ENCODE measurements around the gene SLC9A5.

SLC9A5 gene

DNA sequence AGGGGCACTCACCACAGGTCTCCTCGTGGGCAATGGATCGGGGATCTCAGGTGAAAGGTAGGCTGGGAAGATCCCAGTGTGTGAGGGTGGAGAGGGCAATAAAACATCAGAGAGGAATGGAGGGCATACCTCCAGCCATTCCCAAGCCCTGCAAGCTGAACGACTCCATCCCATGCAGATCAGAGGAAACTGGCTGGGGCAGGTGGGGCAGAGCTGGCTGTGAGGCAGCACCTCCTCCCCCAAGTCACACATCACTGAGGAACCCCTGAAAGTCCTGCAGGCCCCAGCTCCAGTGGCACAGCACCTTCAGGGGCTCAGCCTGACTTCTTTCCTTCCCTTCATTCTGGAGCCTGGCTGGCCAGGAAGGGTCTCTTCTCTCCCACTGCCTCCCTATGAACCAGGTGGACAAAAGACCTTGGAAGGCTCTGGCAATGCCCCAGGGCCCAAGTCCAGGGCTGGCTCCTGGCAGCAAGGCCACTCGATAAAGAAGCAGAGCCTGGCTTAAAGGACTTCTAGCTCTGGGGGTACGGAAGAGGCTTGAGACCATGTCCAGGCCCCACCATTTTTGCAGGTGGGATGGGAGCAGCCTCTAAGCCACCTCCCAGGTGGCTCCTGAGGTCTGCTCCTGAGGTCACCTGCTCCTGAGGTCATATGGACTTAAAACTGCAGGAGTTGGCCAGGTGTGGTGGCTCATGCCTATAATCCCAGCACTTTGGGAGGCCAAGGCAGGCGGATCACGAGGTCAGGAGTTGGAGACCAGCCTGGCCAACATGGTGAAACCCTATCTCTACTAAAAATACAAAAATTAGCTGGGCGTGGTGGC lies 35.4 kb upstream of the SLC9A5 start:
- no peak for FAIRE-seq

DNA sequence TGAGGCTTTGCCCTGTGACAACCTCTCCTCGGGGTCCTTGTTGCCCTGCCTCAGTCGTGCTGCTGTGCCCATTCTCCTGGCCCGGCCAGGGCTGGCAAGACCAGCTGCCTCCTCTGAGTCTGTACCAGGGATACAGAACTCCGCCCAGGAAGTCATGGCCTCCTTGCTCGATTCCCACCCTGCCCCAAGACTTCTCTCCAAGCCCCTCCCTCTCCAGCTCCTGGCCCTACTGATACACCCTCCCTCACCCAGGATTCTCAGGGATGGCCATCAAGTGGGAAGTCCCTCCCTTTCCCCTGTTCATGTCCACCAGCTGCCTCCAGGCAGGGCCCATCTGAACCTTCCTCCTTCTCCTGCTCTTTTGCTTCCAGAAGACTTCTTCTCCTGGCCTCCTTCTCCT lies 33.1 kb upstream of the SLC9A5 start:
- FAIRE-seq (no peak), DNase-seq (ENCODE audit: extremely low spot score, insufficient read length, low read depth) (no peak)

More for the DNA sequence above, 35.4 kb upstream of the SLC9A5 start:
- no peak for DNase-seq (ENCODE audit: extremely low spot score, insufficient read length, low read depth)

DNA sequence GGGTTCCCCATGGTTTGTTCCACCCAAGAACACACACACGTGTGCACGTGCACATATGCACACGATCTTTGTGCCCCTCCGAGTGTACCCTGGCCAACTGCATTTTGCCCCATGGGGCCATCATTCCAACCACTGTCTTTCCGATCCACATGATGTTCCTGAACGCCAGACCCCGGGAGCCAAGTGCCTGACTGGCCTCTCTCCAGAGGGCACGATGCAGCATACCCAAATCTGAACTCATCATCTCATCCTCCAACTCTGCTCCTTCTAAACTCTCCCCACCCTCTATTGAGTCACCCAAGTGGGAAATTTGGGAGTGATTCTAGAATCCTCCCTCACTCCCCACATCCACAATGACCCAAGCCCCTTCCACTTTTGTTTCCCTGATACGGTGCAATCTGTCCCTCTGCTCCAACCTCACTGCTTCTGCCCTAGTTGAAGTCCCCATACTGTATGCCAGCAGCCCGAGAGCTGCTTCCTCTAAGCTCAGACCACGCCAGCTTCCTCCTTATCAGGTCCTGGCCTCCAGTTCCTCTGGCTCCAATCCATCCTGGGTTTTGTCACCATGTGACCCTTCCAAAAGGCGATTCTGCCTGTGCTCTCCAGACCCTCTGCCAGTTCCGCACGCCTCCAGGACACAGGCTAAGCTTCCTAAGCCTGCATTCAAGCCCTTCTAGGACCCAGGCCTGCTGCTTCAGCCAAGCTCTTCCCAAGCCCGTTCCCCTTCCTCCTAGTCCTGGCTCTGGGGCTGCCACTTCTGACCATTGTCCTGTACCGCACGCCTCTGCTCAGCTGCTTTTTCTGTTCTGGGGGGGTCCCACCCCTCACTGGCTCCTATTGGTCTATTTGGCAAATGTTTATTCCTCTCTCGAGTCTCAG lies 31.9 kb upstream of the SLC9A5 start:
- DNase-seq (ENCODE audit: extremely low spot score, insufficient read length, low read depth) (no peak), FAIRE-seq (no peak)

DNA sequence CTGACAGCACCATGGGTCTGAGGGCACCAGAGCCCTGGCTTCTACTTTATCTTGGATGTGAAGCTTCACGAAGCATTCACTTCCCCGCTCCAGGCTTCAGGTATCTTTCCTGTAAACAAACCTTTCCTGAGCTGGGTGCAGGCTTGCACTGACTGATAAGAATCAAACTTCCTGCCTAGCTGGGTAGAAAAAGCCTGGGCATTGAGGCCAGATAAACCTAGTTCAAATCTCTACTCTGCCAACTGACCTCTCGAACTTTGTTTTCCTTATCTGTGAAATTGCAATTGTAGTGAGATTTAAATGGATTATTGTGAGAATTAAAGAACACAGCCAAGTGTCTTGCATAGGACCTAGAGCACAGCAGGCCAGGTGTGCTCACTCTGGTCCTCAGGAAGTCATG lies 24.8 kb upstream of the SLC9A5 start:
- FAIRE-seq (no peak), DNase-seq (ENCODE audit: extremely low spot score, insufficient read length, low read depth) (no peak)

GRCh38 chr16:67226295-67226803 lies 22.4 kb upstream of the SLC9A5 start:
- DNase-seq (ENCODE audit: extremely low spot score, insufficient read length, low read depth) = no peak
- FAIRE-seq = peak; percentile 9

- DNase-seq (ENCODE audit: extremely low spot score, insufficient read length, low read depth) (peak; percentile 96), FAIRE-seq (peak; percentile 99)
Measured at GRCh38 chr16:67226804-67227566, 21.8 kb upstream of the SLC9A5 start, which contains the start of gene TMEM208. TSS of gene TMEM208 (plus strand) at chr16:67227130. CDS start at chr16:67227219, 89 bp downstream.

DNA sequence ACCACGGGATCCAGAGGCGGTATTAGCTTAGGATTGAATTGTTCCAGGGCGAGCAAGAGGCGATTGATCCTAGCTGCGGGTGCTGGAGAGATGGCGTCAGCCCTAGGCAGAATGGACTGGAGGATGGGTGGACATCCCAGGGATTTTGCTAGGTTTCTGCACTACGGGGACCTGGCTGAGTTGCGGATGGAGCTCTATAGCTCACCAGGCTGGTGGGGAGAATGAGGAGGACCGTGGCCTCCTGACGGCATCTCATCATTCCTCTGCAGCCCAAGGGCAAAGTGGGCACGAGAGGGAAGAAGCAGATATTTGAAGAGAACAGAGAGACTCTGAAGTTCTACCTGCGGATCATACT lies 21.2 kb upstream of the SLC9A5 start:
- DNase-seq (ENCODE audit: extremely low spot score, insufficient read length, low read depth) (no peak), FAIRE-seq (no peak)

DNA sequence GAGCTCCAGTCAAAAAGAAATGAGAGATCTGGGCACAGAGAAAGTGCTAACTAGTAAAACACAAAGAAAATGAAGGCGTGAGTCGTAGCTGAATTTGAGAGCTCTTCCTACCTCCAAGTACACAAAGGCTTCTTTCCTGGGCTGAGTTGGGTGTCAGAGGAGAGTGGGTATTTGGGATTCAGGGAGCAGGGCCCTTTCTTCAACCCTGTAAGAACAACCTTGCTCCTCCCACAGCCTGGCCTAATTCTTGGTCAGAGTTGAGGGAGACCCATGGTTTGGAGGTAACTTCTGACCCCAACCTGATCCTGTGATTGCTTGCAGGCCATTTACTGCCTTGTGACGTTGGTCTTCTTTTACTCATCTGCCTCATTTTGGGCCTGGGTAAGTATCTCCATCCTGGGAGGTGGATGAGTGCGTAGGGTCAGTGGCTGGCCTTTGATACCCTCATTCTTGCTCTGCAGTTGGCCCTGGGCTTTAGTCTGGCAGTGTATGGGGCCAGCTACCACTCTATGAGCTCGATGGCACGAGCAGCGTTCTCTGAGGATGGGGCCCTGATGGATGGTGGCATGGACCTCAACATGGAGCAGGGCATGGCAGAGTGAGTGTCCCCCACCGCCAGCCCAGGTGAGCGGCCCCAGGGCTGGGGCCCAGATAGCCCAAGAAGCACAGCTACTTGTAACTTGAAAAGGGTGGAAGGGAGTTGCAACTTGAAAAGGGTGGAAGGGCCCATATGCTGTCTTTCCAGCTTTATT lies 20.6 kb upstream of the SLC9A5 start:
- no peak for FAIRE-seq

GRCh38 chr16:67228905-67229304 lies 19.9 kb upstream of the SLC9A5 start:
- DNase-seq (ENCODE audit: extremely low spot score, insufficient read length, low read depth) (no peak), FAIRE-seq (no peak)

More for the DNA sequence above, 20.6 kb upstream of the SLC9A5 start:
- no peak for DNase-seq (ENCODE audit: extremely low spot score, insufficient read length, low read depth)

- DNase-seq (ENCODE audit: extremely low spot score, insufficient read length, low read depth) = no peak
- no peak for FAIRE-seq
Measured at GRCh38 chr16:67229906-67230808, 18.6 kb upstream of the SLC9A5 start.

- DNase-seq (ENCODE audit: extremely low spot score, insufficient read length, low read depth) (no peak), FAIRE-seq (no peak)
Measured at GRCh38 chr16:67230809-67231660, 17.7 kb upstream of the SLC9A5 start.

GRCh38 chr16:67233596-67233995 lies 15.2 kb upstream of the SLC9A5 start:
- DNase-seq (ENCODE audit: extremely low spot score, insufficient read length, low read depth) = no peak
- no peak for FAIRE-seq

- no peak for FAIRE-seq
- no peak for DNase-seq (ENCODE audit: extremely low spot score, insufficient read length, low read depth)
Measured at GRCh38 chr16:67234180-67234597, 14.6 kb upstream of the SLC9A5 start.

- FAIRE-seq (no peak), DNase-seq (ENCODE audit: extremely low spot score, insufficient read length, low read depth) (no peak)
Measured at GRCh38 chr16:67235816-67236562, 12.8 kb upstream of the SLC9A5 start.

GRCh38 chr16:67236563-67237395 lies 12.0 kb upstream of the SLC9A5 start:
- DNase-seq (ENCODE audit: extremely low spot score, insufficient read length, low read depth) (peak; percentile 58), FAIRE-seq (peak; percentile 73)

All from GM18507 (cell line).